Mucosa of gallbladder (tissue), 1 donor: ENCODE data around the gene ARF1. TPM values are rescaled to one million over a fixed set of nuclear protein-coding genes. Genes with fewer than 3 reads are reported as not detected.
"Not testable (repeated sequence)": the region's sequence is repeated elsewhere in the genome, so short reads cannot be mapped to it uniquely, and the experiment has no call there.

Source experiments
- DNase-seq: peaks from one replicate; pipeline ENCODE4 v3.0.0-alpha.2; 2020; ENCODE audit warnings: low spot score
- total RNA-seq: library from RNA; stranded (reverse); gene quantifications from one replicate; pipeline ENCODE4 v1.2.1, GENCODE V29; 2021
- donor health status: DM: no; HTN: no; CAD: no.

ARF1 gene
- total RNA-seq, 1 donor from 2014 or later = 419 TPM

- peak; percentile 94 for DNase-seq
Observed at GRCh38 chr1:228102791-228103620, 20.5 kb downstream of the ARF1 start, which contains the start of gene C1orf35. Gene C1orf35 (minus strand): TSS chr1:228103325. CDS start chr1:228103227, 98 bp downstream.

- DNase-seq = no peak
Observed at GRCh38 chr1:228104526-228105269, 22.2 kb downstream of the ARF1 start.

GRCh38 chr1:228105270-228105995 lies 22.9 kb downstream of the ARF1 start:
- no peak for DNase-seq

GRCh38 chr1:228105996-228106799 lies 23.7 kb downstream of the ARF1 start:
- no peak for DNase-seq

DNA sequence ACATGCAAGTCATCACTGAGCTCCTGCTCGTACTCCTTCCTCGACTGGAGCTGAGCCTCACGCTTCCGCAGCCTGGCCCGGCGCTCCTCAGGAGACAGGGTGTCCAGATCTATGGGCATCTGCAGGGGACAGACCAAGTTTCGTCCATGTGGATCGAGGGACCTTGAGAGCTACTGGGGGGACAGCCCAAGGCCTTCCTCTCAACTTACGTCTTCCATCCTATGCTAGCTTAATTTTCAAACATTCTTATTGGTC lies 24.2 kb downstream of the ARF1 start:
- no peak for DNase-seq

DNA sequence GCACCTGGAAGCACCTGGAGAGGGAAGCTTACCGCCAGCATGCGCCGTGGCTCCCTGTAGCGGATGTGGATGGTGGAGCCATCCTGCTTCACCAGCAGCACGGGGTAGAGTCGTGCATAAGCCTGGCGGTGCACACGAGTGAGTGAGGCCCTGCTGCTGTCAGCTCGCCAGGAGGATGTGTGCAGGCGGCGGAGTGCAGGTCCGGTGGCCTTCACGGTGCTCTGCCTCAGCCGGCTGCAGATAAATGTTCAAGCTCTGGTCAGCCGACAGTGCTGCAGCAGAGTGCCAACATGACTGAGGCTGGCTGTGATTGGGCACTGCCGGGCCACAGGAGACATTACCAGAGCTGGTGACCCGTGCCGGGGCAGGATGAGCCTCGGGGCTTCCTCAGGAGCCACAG lies 25.1 kb downstream of the ARF1 start:
- DNase-seq = no peak

DNA sequence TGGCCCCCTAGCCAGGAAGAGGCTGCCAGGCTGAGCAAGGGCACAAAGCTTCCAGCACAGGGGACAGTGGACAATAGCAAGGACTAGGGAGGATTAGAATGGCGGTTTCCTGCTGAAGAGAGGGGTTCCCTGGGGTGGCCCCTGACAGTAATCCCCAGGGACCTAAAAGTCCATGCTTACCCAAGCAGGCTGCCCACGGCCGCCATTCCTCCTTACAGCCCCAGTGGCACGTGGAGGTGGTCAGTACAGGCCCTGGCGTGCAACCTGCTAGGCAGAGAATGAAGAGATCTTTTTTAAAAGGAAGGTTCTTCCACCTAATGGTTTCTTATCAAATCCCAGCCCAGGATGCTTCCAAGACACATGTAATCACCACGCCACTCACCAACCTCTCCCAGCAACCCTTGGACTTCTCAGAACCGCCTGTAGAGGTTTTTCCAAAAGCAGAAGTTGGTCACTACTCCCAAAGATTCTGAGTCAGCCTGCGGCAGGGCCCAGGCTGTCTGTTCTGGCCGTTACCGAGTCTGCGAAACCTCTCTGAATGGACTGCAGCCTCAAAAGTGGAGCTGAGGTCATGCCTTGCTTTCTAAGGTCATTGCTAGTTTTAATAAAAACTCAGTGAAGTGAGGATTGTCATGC lies 25.7 kb downstream of the ARF1 start:
- no peak for DNase-seq

DNA sequence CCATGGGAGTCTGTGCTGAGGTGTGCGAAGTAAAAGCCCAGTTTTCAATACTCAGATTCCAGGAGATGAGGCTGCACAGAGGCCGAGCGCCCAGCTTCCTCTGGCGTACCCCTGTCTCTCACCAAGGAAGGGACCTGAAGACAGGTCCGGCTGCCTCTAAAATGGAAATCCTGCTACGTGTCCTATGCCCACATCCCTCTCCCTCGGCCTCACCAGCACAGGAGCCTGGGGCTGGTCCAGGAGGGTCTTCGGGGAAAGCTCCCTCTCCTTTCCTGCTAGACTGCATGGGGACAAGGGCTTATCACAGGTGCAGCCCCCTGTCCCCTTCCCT lies 26.2 kb downstream of the ARF1 start:
- no peak for DNase-seq

GRCh38 chr1:228109073-228109961 lies 26.8 kb downstream of the ARF1 start, which contains the start of gene MRPL55:
Gene MRPL55 (minus strand): TSS chr1:228109299. CDS start chr1:228108260, 1,039 bp downstream.
- peak; percentile 99 for DNase-seq

GRCh38 chr1:228109962-228110488 lies 27.5 kb downstream of the ARF1 start:
- DNase-seq = no peak

GRCh38 chr1:228110556-228110955 lies 28.0 kb downstream of the ARF1 start:
- no peak for DNase-seq

DNA sequence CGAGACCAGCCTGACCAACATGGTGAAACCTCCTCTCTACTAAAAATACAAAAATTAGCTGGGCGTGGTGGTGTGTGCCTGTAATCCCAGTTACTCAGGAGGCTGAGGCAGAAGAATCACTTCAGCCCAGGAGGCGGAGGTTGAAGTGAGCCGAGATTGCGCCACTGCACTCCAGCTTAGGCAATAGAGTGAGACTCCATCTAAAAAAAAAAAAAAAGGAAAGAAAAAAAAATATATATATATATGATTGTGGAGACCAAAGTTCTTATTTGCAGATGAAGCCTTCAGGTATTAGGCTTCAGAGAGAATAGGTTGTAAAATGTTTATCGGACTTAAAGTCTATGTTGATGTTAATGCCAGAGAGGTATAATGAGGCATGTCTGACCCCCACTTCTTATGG lies 28.8 kb downstream of the ARF1 start:
- DNase-seq = not testable (repeated sequence)

DNA sequence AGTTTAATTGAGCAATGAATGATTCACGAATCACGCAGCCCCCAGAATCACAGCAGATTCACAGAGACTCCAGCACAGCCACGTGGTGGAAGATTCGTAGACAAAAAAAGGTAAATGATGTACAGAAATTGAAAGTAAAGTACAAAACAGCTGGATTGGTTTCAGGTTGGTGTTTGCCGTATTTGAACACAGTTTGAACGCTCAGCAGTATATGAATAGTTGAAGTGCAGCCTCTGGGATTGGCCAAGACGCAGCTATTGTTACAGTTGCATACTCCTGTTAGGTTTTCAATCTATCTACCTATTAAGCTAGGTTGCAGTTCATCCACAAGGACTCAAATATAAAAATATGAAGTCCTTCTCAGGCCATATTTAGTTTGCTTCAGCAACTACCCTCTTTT lies 29.7 kb downstream of the ARF1 start:
- no peak for DNase-seq

GRCh38 chr1:228112617-228113016 lies 30.1 kb downstream of the ARF1 start:
- DNase-seq = no peak

DNA sequence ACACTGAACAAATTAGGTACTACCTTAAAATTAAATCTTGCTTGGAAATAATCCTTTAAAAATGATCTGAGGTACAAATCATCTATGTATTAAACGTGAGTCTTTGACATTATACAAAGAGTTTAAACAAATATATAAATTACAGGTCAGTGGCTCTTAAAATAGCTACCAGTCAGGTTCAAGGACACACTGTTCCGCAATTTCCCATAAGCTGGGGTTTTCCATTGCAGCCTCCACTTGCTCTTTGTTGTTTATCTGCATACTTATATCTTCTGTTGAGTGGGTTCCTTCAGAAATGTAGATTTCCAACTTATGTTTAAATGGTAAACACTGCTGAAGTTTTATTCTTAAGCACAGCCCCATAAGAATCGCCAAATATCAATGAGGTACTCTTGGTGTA lies 32.3 kb downstream of the ARF1 start:
- no peak for DNase-seq

- no peak for DNase-seq
Observed at GRCh38 chr1:228117335-228117734, 34.8 kb downstream of the ARF1 start.

- DNase-seq = no peak
Observed at GRCh38 chr1:228118040-228118439, 35.5 kb downstream of the ARF1 start.

- DNase-seq = no peak
Observed at GRCh38 chr1:228120351-228120750, 37.8 kb downstream of the ARF1 start.

DNA sequence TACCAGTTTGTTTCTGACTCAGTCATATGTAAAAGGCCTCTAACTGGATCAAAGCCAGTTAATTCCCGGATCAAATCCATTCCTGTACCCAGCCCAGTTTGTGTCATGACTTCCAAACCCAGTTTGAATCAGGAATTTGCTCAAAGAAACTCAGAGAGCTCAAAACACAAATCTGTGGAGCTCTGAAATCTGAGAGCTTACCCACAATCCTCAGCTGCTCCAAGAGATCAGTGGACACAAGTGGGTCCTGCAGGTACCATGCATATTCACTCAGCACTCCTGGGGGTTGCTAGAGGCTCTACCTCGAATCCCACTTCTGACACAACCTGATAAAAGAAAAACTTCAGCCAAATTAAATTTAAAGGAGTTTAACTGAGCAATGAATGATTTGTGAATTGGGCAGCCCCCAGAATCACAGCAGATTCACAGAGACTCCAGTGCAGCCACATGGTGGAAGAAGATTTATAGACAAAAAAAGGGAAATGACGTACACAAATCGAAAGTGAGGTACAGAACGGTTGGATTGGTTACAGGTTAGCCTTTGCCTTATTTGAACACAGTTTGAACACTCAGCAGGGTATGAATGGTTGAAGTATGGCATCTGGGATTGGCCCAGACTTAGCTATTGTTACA lies 38.5 kb downstream of the ARF1 start:
- no peak for DNase-seq
